T-helper 2 cell treated with Interferon-gamma antibody and Interleukin-4, amounts not matched to agents 5 μg/mL and 100 μg/mL, for 36 hours (primary cell): Measurements from ENCODE around the gene TLL1.

Source experiments
- DNase-seq: peaks from one replicate; pipeline ENCODE4 v3.0.0; 2021; ENCODE audit warnings: low spot score
- H3K27ac Mint-ChIP-seq: one replicate; pipeline ENCODE4 v1.8.0; 2021; ENCODE audit warnings: mild to moderate bottlenecking, mixed read lengths
- H3K27me3 Mint-ChIP-seq: one replicate; pipeline ENCODE4 v1.8.0; 2021; ENCODE audit warnings: low read depth, mixed read lengths
- H3K36me3 Mint-ChIP-seq: one replicate; pipeline ENCODE4 v1.8.0; 2021; ENCODE audit warnings: low read depth, mixed read lengths
- H3K4me1 Mint-ChIP-seq: one replicate; pipeline ENCODE4 v1.8.0; 2021; ENCODE audit warnings: low read depth, mixed read lengths
- H3K4me3 Mint-ChIP-seq: one replicate; pipeline ENCODE4 v1.8.0; 2022; ENCODE audit warnings: mild to moderate bottlenecking, moderate library complexity, mixed read lengths
- H3K9me3 Mint-ChIP-seq: one replicate; pipeline ENCODE4 v1.8.0; 2021; ENCODE audit warnings: mixed read lengths

The TLL1 gene

GRCh38 chr4:166140951-166141350 lies 267.9 kb downstream of the TLL1 start:
- H3K36me3 Mint-ChIP-seq, result no peaks in the 10 kb centered on the region
- H3K9me3 Mint-ChIP-seq, result no peaks in the 10 kb centered on the region

GRCh38 chr4:166143227-166143626 lies 270.2 kb downstream of the TLL1 start:
- no peaks in the 10 kb centered on the region for H3K9me3 Mint-ChIP-seq
- no peaks in the 10 kb centered on the region for H3K4me1 Mint-ChIP-seq
- no peak overlapping the region for H3K4me3 Mint-ChIP-seq
- no peaks in the 10 kb centered on the region for H3K27me3 Mint-ChIP-seq
- no peak for DNase-seq
- H3K27ac Mint-ChIP-seq, result no peak overlapping the region
- no peaks in the 10 kb centered on the region for H3K36me3 Mint-ChIP-seq

More at GRCh38 chr4:166140951-166141350, 267.9 kb downstream of the TLL1 start:
- H3K27me3 Mint-ChIP-seq, result no peaks in the 10 kb centered on the region
- no peak for DNase-seq
- no peaks in the 10 kb centered on the region for H3K4me1 Mint-ChIP-seq
- no peak overlapping the region for H3K4me3 Mint-ChIP-seq
- H3K27ac Mint-ChIP-seq, result no peak overlapping the region

- H3K27ac Mint-ChIP-seq, result no peak overlapping the region
- DNase-seq, result no peak
- H3K27me3 Mint-ChIP-seq, result no peaks in the 10 kb centered on the region
- H3K4me3 Mint-ChIP-seq, result no peak overlapping the region
- no peaks in the 10 kb centered on the region for H3K9me3 Mint-ChIP-seq
- no peaks in the 10 kb centered on the region for H3K36me3 Mint-ChIP-seq
- H3K4me1 Mint-ChIP-seq, result no peaks in the 10 kb centered on the region
These were observed 271.6 kb downstream of the TLL1 start for GRCh38 chr4:166144607-166145006.

DNA sequence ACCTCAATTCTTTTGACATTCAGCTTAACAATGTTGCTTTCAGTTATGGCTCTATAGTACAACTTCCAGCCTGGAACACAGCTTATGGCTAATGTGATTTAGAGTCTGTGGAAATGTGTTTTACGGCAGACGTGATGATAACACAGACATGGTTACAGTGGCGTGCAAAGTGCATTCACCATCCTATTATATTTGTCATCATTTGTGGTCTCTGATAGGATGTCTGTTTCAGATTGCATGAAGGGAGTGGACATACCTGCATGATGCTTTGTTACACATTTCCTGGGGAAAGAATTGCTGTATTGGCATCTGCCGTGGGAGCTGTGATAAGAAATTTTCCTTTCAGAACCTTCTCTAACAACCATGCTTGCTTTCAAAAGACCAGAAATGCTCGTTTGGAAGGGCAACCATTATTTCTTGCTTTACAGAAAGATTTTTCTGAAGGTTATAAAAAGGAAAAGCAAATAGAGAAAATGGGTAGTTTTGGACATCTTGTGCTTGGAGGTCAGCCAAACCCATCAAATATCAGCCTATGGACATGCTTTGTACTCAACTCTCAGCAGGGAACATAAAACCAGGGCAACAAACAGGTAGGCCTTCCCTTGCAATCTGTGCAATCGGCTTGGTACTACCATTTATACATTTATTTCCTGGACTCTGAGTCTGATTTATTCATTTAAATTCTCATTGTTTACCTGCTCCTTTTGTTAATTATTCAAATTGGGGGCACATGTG lies 273.9 kb downstream of the TLL1 start:
- H3K9me3 Mint-ChIP-seq, result no peaks in the 10 kb centered on the region
- no peaks in the 10 kb centered on the region for H3K36me3 Mint-ChIP-seq
- no peak overlapping the region for H3K27ac Mint-ChIP-seq
- no peaks in the 10 kb centered on the region for H3K27me3 Mint-ChIP-seq
- no peak for DNase-seq
- H3K4me3 Mint-ChIP-seq, result no peak overlapping the region
- no peaks in the 10 kb centered on the region for H3K4me1 Mint-ChIP-seq
